GM19099 (cell line): ENCODE results near the gene SRCIN1.

Experiments used
- POLR2A ChIP-seq: IDR thresholded peaks from 3 replicates; pipeline ENCODE4 v1.6.1; 2011; ENCODE audit warnings: low read depth; ENCODE audit not compliant: insufficient read length; ENCODE audit errors: extremely low read depth

Gene SRCIN1

DNA sequence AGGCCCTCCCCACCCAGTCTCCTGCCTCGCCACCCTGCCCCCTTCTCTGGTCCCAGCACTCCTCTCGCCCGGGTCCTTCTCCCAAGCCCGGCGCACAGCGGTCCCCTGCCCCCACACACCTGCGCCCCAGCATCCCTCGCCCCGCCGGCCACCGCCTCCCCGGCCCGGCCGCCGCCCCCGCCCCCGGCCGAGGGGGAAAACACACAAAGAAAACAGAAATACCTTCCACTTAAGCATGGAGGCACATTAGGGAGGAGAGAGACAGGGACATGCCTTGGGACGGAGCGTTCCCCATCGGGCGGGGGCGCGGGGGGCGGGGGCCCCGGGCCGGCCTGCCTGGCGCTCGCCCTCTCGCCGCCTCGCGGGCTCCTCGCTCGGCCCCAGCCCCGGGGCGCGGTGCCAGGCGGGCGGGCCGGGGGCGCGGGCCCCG lies 326 bp downstream of the SRCIN1 start:
- TF ChIP-seq POLR2A, result no peak

DNA sequence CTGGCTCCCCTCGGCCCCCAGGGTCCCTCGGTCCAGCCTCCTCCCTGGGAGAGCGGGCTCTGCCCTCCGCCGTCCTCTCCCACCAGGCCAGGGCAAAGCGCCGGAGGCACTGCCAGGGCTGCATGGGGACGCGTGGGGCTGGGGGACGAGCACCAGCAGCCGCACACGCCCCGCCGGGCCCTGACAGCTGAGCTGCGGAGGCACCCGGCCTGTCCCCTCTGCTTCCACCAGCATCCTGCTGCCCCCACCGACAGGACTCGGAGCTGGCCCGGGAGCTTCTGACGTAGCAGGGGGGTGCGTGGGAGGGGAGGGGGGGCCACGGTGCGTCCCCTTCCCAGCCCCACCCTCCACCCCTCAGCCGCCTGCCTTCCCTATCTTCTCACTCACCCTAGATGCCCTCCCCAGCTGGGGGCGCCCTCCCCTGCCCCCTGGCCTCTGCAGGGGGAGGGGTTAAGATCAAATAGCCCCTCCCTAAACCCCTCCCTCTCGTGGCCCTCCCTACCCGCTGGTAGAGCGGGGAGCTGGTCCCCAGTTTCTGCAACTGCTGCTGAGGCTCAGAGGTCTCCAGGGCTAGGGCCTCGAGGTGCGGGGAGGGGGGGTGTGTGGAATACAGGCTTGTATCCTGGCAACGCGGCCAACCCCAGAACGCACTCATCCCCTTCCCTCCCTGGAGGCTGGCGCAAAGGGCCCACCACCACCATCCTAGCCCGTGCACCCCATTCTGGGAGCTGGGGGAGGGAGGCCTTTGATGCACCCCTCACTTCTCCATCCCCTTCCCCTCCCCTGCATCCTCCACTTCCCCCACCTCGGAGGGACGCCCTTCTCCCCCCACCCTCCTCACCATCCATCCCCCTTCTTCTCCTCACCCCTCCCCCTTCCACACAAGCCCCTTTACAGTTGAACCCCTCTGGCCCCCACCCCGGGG lies 1.0 kb downstream of the SRCIN1 start:
- no peak for TF ChIP-seq POLR2A

- no peak for TF ChIP-seq POLR2A
These were observed 1.8 kb downstream of the SRCIN1 start for GRCh38 chr17:38603786-38604478.

DNA sequence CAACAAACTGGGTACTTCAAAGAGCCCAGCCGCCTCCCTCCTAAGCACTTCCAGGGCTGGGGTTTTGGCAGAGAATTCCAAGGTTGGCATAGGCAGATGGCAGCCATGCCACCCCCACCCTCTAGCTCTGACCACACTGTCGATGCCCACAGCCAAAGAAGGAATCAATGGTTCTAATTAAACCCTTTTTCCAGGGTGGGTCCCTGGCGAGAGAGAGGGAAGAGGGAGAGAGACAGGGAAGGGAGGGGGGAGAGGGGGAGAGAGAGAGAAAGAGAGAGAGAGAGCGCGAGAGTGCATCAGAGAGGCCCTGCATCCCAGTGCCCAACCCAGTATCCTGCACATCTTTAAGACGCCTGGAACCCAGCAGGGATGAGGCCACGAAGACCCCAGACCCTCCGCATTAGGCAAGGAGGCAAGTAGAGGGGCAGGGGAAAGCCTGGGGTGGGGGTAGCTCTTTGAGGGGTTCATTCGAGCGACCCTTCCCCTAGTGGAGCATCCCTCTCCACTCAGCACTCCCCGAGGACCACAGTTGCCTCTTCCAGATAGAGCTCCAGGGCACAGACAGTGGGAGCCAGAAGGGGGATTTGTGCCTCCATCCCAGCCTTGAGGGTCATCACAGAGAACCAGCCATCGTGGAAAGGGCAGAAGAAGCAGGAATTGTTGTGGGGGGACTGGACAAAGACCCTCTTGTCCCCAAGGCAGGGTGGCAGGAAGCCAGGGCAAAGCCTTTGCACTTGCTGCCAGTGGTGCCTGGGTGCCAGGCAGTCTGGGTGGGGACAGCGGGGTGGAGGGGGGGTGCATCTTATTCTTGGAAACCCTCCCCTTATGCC lies 2.6 kb downstream of the SRCIN1 start:
- TF ChIP-seq POLR2A, result no peak

- no peak for TF ChIP-seq POLR2A
These were observed 3.3 kb downstream of the SRCIN1 start for GRCh38 chr17:38602453-38602852.

GRCh38 chr17:38601539-38602351 lies 4.0 kb downstream of the SRCIN1 start:
- no peak for TF ChIP-seq POLR2A

- TF ChIP-seq POLR2A, result no peak
These were observed 4.8 kb downstream of the SRCIN1 start for GRCh38 chr17:38600906-38601305.

DNA sequence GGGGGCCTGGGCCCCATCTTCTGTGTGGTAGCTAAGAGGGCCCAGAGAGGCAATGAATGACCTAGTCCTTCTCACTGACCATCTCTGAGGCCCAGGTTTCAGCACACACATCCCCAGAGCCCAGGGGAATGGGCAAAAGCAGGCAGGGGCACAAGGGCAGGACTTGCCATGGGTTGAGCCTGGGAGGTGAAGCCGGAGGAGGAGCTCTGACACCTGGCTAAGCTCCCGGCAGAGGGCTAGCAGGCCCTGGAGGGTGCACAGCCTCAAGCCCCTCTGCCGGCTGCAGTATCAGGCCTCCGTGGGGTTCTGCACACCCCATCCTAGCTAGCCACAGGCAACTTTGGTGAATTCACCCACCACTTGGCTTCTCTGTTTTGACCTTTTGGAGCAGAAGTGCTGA lies 5.3 kb downstream of the SRCIN1 start:
- TF ChIP-seq POLR2A, result no peak

DNA sequence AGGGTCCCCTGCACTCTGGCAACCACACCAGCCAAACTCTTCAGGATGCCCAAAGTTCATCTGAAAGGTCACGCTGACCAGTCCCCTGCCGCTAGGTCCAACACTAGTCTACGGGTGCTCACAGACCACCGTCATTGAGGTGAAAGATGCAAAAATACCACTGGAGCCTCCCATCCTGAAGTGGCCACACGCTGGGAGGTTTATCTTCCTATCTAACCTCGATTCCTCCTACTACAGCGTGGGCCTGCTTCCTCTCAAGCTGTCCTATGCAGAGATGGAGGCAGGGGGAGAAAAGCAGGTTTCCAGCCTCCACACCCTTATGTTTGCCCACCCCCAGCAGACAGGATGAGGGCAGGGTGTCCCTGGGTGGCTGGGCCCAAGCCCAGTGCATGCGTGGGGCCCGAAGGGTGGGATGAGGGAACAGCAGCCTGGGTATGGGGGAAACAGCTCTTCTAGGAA lies 6.3 kb downstream of the SRCIN1 start:
- no peak for TF ChIP-seq POLR2A

GRCh38 chr17:38598995-38599394 lies 6.8 kb downstream of the SRCIN1 start:
- TF ChIP-seq POLR2A, result no peak

- no peak for TF ChIP-seq POLR2A
These were observed 7.2 kb downstream of the SRCIN1 start for GRCh38 chr17:38598536-38598935.

- TF ChIP-seq POLR2A, result no peak
These were observed 8.4 kb downstream of the SRCIN1 start for GRCh38 chr17:38597375-38597774.

- no peak for TF ChIP-seq POLR2A
These were observed 9.1 kb downstream of the SRCIN1 start for GRCh38 chr17:38596651-38597050.

GRCh38 chr17:38595892-38596291 lies 9.9 kb downstream of the SRCIN1 start:
- no peak for TF ChIP-seq POLR2A
